Mesothelial cell of epicardium (in vitro differentiated cells): Measurements from ENCODE around the gene DAPL1. TPM values are rescaled to one million over a fixed set of nuclear protein-coding genes. Genes with fewer than 3 reads are reported as not detected.
A peak's percentile ranks its signal among the peaks of the same experiment; 100 is the strongest.

Experiments
- DNase-seq, 2 experiments: peaks; one replicate each; pipeline ENCODE4 v3.0.0; 2021; ENCODE audit warnings: low spot score in 2 of 2; ENCODE audit not compliant: unreplicated experiment in 2 of 2
- H3K27ac Mint-ChIP-seq: 2 replicates; pipeline ENCODE4 v1.8.0; 2021; ENCODE audit warnings: mixed read lengths
- H3K27me3 Mint-ChIP-seq: 2 replicates; pipeline ENCODE4 v1.8.0; 2021; ENCODE audit warnings: low read depth, mixed read lengths
- H3K36me3 Mint-ChIP-seq: 2 replicates; pipeline ENCODE4 v1.8.0; 2021; ENCODE audit warnings: mixed read lengths
- H3K4me1 Mint-ChIP-seq: 2 replicates; pipeline ENCODE4 v1.8.0; 2021; ENCODE audit warnings: mixed read lengths
- H3K4me3 Mint-ChIP-seq: 2 replicates; pipeline ENCODE4 v1.8.0; 2021; ENCODE audit warnings: mild to moderate bottlenecking, moderate library complexity, mixed read lengths
- H3K9me3 Mint-ChIP-seq: 2 replicates; pipeline ENCODE4 v1.8.0; 2021; ENCODE audit warnings: mixed read lengths
- total RNA-seq: library from RNA; stranded (reverse); gene quantifications from 3 replicates; pipeline ENCODE4 v1.2.1, GENCODE V29; 2021
- TF ChIP-seq, protein P1 (sequence below): fragments of 200-600 bp; sonication (generic); IDR thresholded peaks from one replicate; pipeline ENCODE4 v1.5.0; 2021; ENCODE audit warnings: antibody characterized with exemption; ENCODE audit not compliant: unreplicated experiment

The DAPL1 gene
- total RNA-seq, 1 donor from 2014 or later: not detected

DNA sequence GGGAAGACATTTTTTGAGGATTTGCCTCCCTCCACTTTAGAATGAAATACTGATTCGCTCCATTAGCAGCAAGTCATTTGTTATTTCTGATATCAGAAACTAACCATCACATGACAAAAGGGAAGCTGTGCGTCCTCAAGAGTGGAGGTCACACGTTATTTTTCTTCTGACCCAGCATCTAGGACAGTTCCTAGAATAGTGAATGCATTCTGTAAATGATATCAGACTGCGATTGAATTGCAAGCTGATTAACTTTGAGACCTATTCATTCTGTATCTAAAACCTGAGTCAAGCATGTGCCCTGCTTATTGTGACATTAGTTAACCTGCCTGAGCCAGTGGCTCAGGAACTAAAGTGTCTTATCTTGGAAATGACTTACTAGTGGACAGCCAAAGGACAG lies 10.1 kb downstream of the DAPL1 start:
- H3K36me3 Mint-ChIP-seq: no peaks in the 10 kb centered on the region
- H3K27me3 Mint-ChIP-seq: no peaks in the 10 kb centered on the region
- TF ChIP-seq, protein P1, sequence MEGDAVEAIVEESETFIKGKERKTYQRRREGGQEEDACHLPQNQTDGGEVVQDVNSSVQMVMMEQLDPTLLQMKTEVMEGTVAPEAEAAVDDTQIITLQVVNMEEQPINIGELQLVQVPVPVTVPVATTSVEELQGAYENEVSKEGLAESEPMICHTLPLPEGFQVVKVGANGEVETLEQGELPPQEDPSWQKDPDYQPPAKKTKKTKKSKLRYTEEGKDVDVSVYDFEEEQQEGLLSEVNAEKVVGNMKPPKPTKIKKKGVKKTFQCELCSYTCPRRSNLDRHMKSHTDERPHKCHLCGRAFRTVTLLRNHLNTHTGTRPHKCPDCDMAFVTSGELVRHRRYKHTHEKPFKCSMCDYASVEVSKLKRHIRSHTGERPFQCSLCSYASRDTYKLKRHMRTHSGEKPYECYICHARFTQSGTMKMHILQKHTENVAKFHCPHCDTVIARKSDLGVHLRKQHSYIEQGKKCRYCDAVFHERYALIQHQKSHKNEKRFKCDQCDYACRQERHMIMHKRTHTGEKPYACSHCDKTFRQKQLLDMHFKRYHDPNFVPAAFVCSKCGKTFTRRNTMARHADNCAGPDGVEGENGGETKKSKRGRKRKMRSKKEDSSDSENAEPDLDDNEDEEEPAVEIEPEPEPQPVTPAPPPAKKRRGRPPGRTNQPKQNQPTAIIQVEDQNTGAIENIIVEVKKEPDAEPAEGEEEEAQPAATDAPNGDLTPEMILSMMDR: no peak
- H3K4me3 Mint-ChIP-seq: no peak overlapping the region
- DNase-seq: no peak
- H3K4me1 Mint-ChIP-seq: peaks cover 24% of the 10 kb centered on the region
- H3K27ac Mint-ChIP-seq: no peak overlapping the region
- no peaks in the 10 kb centered on the region for H3K9me3 Mint-ChIP-seq

DNA sequence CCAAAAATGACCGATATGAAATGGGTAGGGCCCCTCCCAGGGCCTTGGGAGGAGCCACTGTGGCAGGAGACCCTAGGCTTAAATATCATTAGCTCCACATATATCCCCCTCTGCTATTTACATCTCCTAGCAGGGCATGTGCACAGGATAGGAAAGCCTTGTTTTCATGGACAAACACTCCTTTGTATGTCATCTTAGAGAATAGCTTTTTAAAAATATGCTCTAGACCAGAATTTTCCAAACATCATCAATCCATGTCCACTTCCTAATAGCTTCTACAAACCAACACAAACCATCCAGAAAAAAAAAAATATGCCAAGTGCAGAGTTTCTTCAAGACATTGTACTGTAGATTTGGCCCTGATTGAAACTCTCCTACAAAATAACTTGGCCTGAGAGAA lies 10.8 kb downstream of the DAPL1 start:
- H3K27ac Mint-ChIP-seq: no peak overlapping the region
- no peaks in the 10 kb centered on the region for H3K27me3 Mint-ChIP-seq
- H3K36me3 Mint-ChIP-seq: no peaks in the 10 kb centered on the region
- no peaks in the 10 kb centered on the region for H3K9me3 Mint-ChIP-seq
- peaks cover 31% of the 10 kb centered on the region for H3K4me1 Mint-ChIP-seq
- DNase-seq: no peak
- TF ChIP-seq, protein P1: no peak
- no peak overlapping the region for H3K4me3 Mint-ChIP-seq

DNA sequence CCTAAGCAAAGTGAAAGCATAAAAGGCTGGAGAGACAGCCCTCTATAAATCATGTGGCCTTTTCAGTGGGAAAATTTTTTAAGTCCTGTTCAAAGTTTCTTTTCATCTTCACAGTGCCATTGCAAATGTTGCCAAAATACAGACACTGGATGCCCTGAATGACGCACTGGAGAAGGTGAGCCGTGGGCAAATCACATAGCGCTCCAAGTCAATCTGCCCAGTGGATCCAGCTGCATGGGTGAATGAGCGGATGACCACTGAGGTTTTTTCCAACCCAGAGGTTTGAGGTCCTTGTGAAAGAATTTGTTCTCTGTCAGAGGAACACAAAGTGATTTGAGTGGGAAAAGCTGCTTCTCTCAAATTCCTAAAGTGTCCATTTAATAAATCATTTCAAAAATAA lies 11.8 kb downstream of the DAPL1 start:
- Mint-ChIP-seq H3K4me1 (peaks cover 40% of the 10 kb centered on the region), H3K4me3 (no peak overlapping the region), H3K36me3 (no peaks in the 10 kb centered on the region), H3K9me3 (no peaks in the 10 kb centered on the region), H3K27me3 (no peaks in the 10 kb centered on the region), H3K27ac (no peak overlapping the region)
- no peak for DNase-seq
- TF ChIP-seq, protein P1: no peak

DNA sequence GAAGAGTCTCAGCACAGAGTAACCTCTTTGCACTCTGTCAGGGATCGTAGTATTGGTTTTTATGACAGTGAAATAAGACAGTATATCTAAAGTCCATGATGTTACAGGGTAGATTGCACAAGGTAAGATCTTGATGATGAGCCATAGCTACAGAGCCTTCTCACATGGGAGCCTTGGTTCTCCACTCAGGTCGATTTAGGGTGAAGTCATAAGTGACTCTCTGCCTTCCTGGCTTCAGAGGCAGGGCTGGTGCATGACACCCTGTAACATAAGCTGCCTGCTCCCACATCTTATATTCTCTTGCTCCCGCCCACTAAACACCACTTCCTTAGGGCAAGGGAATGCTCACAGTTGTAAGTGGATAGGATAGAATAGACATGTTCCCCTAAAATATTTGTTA lies 13.3 kb downstream of the DAPL1 start:
- peaks cover 34% of the 10 kb centered on the region for H3K4me1 Mint-ChIP-seq
- peaks cover 4% of the 10 kb centered on the region for H3K9me3 Mint-ChIP-seq
- H3K4me3 Mint-ChIP-seq: no peak overlapping the region
- H3K36me3 Mint-ChIP-seq: no peaks in the 10 kb centered on the region
- DNase-seq: no peak
- H3K27ac Mint-ChIP-seq: no peak overlapping the region
- no peaks in the 10 kb centered on the region for H3K27me3 Mint-ChIP-seq
- TF ChIP-seq, protein P1: no peak

DNA sequence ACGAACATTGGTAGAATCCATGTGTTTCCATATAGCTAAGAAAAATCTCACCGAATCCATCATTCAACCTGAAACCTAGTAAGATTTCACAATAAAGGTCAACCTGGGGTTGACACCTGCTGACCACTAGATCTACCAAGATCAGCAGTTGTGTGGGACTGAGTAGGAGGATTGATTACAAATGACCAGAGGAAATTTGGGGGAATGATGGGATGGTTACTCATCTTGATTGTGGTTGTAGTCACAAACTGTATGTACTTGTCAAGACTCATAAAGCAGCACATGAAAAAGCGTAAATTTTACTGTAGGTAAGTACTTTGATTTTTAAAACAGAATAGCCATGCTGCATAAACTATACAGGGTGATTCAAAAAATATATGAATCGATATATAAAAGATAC lies 14.7 kb downstream of the DAPL1 start:
- Mint-ChIP-seq H3K27ac (no peak overlapping the region), H3K4me3 (no peak overlapping the region), H3K4me1 (peaks cover 39% of the 10 kb centered on the region), H3K27me3 (no peaks in the 10 kb centered on the region), H3K9me3 (peaks cover 11% of the 10 kb centered on the region), H3K36me3 (no peaks in the 10 kb centered on the region)
- no peak for DNase-seq
- TF ChIP-seq, protein P1: no peak

DNA sequence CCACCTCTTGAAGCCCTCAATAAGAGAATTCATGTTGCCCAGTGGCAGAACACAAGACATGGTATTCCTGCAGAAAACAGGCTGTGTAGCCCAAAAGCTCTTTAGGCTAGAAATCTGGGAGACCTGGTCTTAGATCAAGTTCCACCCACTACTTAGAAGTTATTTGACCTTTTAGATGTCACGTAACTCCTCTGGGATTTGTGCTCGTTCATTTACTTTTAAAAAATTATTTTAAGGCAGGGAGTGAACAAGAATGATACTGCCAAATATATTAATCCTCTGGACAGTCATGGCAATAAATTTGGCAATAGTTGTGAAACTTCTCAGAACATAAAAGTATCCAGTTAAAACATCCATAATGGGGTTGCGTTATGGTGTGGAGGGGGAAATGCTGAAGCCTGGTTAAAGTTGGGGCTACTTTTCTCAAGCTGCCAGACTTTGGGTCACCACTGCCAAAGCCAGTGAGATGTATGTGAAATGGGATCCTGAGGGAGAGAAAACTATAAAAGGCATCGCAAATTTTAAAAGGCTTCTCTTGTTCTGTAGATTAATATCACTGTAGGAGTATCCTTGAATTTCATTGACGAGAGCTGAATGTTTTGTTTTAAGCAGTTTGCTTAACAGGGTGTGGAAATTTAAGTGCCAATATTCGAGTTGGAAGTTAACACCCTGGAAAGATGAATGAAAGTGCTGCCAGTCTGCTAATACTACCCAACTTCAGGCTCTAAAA lies 15.8 kb downstream of the DAPL1 start:
- no peak for DNase-seq
- TF ChIP-seq, protein P1: no peak
- Mint-ChIP-seq H3K27ac (peak overlapping the region; percentile 57), H3K4me1 (peaks cover 36% of the 10 kb centered on the region), H3K9me3 (peaks cover 11% of the 10 kb centered on the region), H3K4me3 (no peak overlapping the region), H3K27me3 (no peaks in the 10 kb centered on the region), H3K36me3 (no peaks in the 10 kb centered on the region)
